ENCODE data around the gene LEKR1. TPM values are rescaled to one million over a fixed set of nuclear protein-coding genes. Genes with fewer than 3 reads are reported as not detected.

Gene LEKR1
- total and polyA plus RNA-seq, 2 of the 13 experiments (the other 11 are each of a cell fraction or from before 2014, with no cell fraction given): 0.49 to 1.5 TPM

DNA sequence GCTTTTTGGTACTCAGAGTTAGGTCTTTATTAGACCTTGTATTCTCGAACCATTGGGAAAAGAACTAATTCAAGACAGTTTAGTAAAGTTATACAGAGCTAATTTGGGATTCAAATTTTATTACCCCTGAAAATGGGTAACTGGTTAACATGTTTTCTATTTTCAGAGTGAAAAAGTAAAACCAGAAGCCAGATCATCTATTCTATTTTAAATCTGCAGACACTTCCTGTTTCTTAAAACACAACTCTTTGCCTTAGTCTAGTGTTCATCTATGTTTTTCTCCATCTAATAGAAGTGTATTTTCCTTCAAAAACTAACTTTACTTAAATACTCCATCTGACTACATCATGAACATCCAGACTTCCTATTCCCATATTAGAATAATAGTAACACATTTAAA lies 220.4 kb downstream of the LEKR1 start:
- CTCF ChIA-PET (ENCODE audit: low intra/inter-chr PET ratio, low total read pairs): no interaction called here
- POLR2A ChIA-PET: no interaction called here
- Histone ChIP-seq H3K9ac (ENCODE audit: insufficient read depth, low read depth, low read length) (no peak overlapping the region), H2AFZ (ENCODE audit: low read length) (no peak overlapping the region), H3K9me3 (ENCODE audit: low read length) (no peaks in the 10 kb centered on the region), H3K36me3 (replicated peaks in 1 of 2; ENCODE audit: control insufficient read depth in 1 of 2, insufficient read depth in 2 of 2, low read length in 2 of 2) (no peaks in the 10 kb centered on the region), H3K4me2 (ENCODE audit: low read depth, low read length) (no peak overlapping the region), H3K4me3 (replicated peaks in 1 of 3; ENCODE audit: insufficient read depth in 1 of 3, low read depth in 2 of 3, low read length in 3 of 3) (no peak overlapping the region), H3K4me1 (ENCODE audit: insufficient read depth, low read length) (no peaks in the 10 kb centered on the region), H3K79me2 (ENCODE audit: insufficient read depth, low read length) (no peaks in the 10 kb centered on the region), H3K27ac (ENCODE audit: extremely low read length, insufficient read depth, low read length) (no peak overlapping the region), H3K27me3 (ENCODE audit: control insufficient read depth in 1 of 2, insufficient read depth in 2 of 2, low read length in 2 of 2) (no peaks in the 10 kb centered on the region), H4K20me1 (ENCODE audit: insufficient read depth, low read length) (no peaks in the 10 kb centered on the region)
- 0% methylated on average over 1 of the region's 1 CpG for WGBS (ENCODE audit: low lambda C conversion rate)
- in situ Hi-C loops (cut with HindIII; ENCODE audit: extremely low pct_ligation_motif_present, low pct_unique_long_range_greater_than_20kb) (no loop called here), intact Hi-C loops (cut with micrococcal nuclease; ENCODE audit: unreplicated experiment) (no loop called here)
- ATAC-seq (no peak), DNase-seq (ENCODE audit: low spot score) (no peak), FAIRE-seq (no peak)
- no TSS peak for BruUV-seq (replicated peaks)
- TF ChIP-seq SP4 (CRISPR knock-in tag; IDR thresholded peaks at IDR 0.05) (no peak), KDM2A (CRISPR knock-in tag; IDR thresholded peaks at IDR 0.05; ENCODE audit: borderline replicate concordance, low read depth) (no peak), CBFB (CRISPR knock-in tag; IDR thresholded peaks at IDR 0.05) (no peak), ZNF468 (CRISPR knock-in tag; IDR thresholded peaks at IDR 0.05) (no peak), SMAD3 (CRISPR knock-in tag; IDR thresholded peaks at IDR 0.05) (no peak), ZNF816 (CRISPR knock-in tag; IDR thresholded peaks at IDR 0.05; ENCODE audit: borderline replicate concordance) (no peak), ZNF562 (CRISPR knock-in tag; IDR thresholded peaks at IDR 0.05; ENCODE audit: borderline replicate concordance) (no peak), RNF2 (conservative IDR thresholded peaks at IDR 0.05; ENCODE audit: low read depth) (no peak), ARID4A (CRISPR knock-in tag; IDR thresholded peaks at IDR 0.05; ENCODE audit: borderline replicate concordance) (no peak), KDM6A (CRISPR knock-in tag; IDR thresholded peaks at IDR 0.05; ENCODE audit: low read depth) (no peak), HMGXB3 (CRISPR knock-in tag; IDR thresholded peaks at IDR 0.05; ENCODE audit: borderline replicate concordance) (no peak), ZSCAN9 (CRISPR knock-in tag; IDR thresholded peaks at IDR 0.05; ENCODE audit: borderline replicate concordance) (no peak)
